ENCODE measurements around the gene STARD8.

- no peak for TF ChIP-seq CTCF (IDR thresholded peaks at IDR 0.05)
- TF ChIP-seq POLR2A (IDR thresholded peaks at IDR 0.05) = no peak
These were observed 80.2 kb downstream of the STARD8 start for GRCh38 chrX:68727696-68728095.

All from vagina (tissue), 2 donors.